MM.1S (cell line): ENCODE results near the gene RRP12.

Experiments used
- DNase-seq: peaks from one replicate; pipeline ENCODE4 v3.0.0-alpha.2; 2015
- H2AFZ ChIP-seq: fragments of 300-600 bp; sonication (generic); 2 replicates; pipeline ENCODE4 v1.6.0; 2016; ENCODE audit warnings: antibody characterized with exemption, low read length
- H3F3A ChIP-seq: fragments of 300-600 bp; sonication (generic); 2 replicates; pipeline ENCODE4 v1.6.1; 2016; ENCODE audit warnings: mild to moderate bottlenecking, antibody characterized with exemption, low read length, moderate library complexity, mixed read lengths; ENCODE audit not compliant: insufficient read depth
- H3K27ac ChIP-seq: fragments of 300-600 bp; sonication (generic); 2 replicates; pipeline ENCODE4 v1.5.1; 2016; ENCODE audit warnings: mild to moderate bottlenecking, low read length
- H3K27me3 ChIP-seq: fragments of 300-600 bp; sonication (generic); replicated peaks from 2 replicates; pipeline ENCODE4 v1.6.0; 2016; ENCODE audit warnings: low read length; ENCODE audit not compliant: insufficient read depth
- H3K36me3 ChIP-seq: fragments of 300-600 bp; sonication (generic); replicated peaks from 2 replicates; pipeline ENCODE4 v1.6.1; 2016; ENCODE audit warnings: mild to moderate bottlenecking, low read length, mixed read lengths; ENCODE audit not compliant: insufficient read depth
- H3K4me1 ChIP-seq: fragments of 300-600 bp; sonication (generic); 2 replicates; pipeline ENCODE4 v1.6.1; 2016; ENCODE audit warnings: low read length, mixed read lengths
- H3K4me2 ChIP-seq: fragments of 300-600 bp; sonication (generic); 2 replicates; pipeline ENCODE4 v1.6.0; 2016; ENCODE audit warnings: low read depth, low read length
- H3K4me3 ChIP-seq: fragments of 300-600 bp; sonication (generic); 2 replicates; pipeline ENCODE4 v1.5.1; 2016; ENCODE audit warnings: low read length, mixed read lengths
- H3K79me2 ChIP-seq: fragments of 300-600 bp; sonication (generic); 2 replicates; pipeline ENCODE4 v1.6.1; 2016; ENCODE audit warnings: mixed run types, low read length, mixed read lengths
- H3K9ac ChIP-seq: fragments of 300-600 bp; sonication (generic); 2 replicates; pipeline ENCODE4 v1.6.1; 2016; ENCODE audit warnings: low read length, mixed read lengths
- H3K9me2 ChIP-seq: fragments of 300-600 bp; sonication (generic); replicated peaks from 2 replicates; pipeline ENCODE4 v1.6.1; 2016; ENCODE audit warnings: mild to moderate bottlenecking, low read length, mixed read lengths; ENCODE audit not compliant: insufficient read depth
- H3K9me3 ChIP-seq: fragments of 300-600 bp; sonication (generic); replicated peaks from 2 replicates; pipeline ENCODE4 v1.6.1; 2016; ENCODE audit warnings: mild to moderate bottlenecking, low read length, mixed read lengths; ENCODE audit not compliant: insufficient read depth
- H4K20me1 ChIP-seq: fragments of 300-600 bp; sonication (generic); 2 replicates; pipeline ENCODE4 v1.6.1; 2016; ENCODE audit warnings: mild to moderate bottlenecking, low read length, moderate library complexity, mixed read lengths; ENCODE audit not compliant: insufficient read depth
- EZH2 ChIP-seq: fragments of 300-600 bp; sonication (generic); optimal IDR thresholded peaks from 2 replicates; pipeline ENCODE3; 2017; ENCODE audit warnings: low read depth, mild to moderate bottlenecking, antibody characterized with exemption, low read length, mixed read lengths
- EZH2phosphoT487 ChIP-seq: fragments of 300-600 bp; sonication (generic); IDR thresholded peaks from 2 replicates; pipeline ENCODE4 v1.6.1; 2018; ENCODE audit warnings: antibody characterized with exemption, low read length
- TF ChIP-seq, protein P1 (sequence below): fragments of 300-600 bp; sonication (generic); IDR thresholded peaks from 2 replicates; pipeline ENCODE4 v1.5.1; 2016; ENCODE audit warnings: antibody characterized with exemption, low read length, mixed read lengths

RRP12 gene

DNA sequence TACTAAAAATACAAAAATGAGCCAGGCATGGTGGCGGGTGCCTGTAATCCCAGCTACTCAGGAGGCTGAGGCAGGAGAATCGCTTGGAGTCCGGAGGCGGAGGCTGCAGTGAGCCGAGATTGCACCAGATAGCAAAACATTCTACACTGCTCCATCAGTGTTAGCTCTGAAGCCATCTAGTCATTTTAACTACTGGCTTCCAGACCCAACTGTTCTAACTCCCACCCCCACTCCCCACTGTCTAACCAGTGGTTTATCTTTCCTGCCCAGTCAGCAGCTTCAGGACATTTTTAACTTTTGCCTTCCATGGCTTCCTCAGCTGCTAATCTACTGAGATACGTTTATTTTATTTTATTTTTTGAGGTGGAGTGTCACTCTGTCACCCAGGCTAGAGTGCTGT lies 88.2 kb downstream of the RRP12 start:
- Histone ChIP-seq H3K9ac (no peak overlapping the region), H3K36me3 (no peaks in the 10 kb centered on the region), H4K20me1 (no peaks in the 10 kb centered on the region), H2AFZ (no peak overlapping the region), H3K4me3 (no peak overlapping the region), H3K79me2 (no peaks in the 10 kb centered on the region), H3K4me1 (no peaks in the 10 kb centered on the region), H3K27ac (no peak overlapping the region), H3K4me2 (no peak overlapping the region), H3K9me2 (no peaks in the 10 kb centered on the region), H3F3A (no peaks in the 10 kb centered on the region), H3K27me3 (no peaks in the 10 kb centered on the region), H3K9me3 (no peaks in the 10 kb centered on the region)
- DNase-seq, result no peak
- TF ChIP-seq EZH2phosphoT487 (no peak), EZH2 (no peak)
- TF ChIP-seq, protein P1, sequence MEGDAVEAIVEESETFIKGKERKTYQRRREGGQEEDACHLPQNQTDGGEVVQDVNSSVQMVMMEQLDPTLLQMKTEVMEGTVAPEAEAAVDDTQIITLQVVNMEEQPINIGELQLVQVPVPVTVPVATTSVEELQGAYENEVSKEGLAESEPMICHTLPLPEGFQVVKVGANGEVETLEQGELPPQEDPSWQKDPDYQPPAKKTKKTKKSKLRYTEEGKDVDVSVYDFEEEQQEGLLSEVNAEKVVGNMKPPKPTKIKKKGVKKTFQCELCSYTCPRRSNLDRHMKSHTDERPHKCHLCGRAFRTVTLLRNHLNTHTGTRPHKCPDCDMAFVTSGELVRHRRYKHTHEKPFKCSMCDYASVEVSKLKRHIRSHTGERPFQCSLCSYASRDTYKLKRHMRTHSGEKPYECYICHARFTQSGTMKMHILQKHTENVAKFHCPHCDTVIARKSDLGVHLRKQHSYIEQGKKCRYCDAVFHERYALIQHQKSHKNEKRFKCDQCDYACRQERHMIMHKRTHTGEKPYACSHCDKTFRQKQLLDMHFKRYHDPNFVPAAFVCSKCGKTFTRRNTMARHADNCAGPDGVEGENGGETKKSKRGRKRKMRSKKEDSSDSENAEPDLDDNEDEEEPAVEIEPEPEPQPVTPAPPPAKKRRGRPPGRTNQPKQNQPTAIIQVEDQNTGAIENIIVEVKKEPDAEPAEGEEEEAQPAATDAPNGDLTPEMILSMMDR, result no peak

DNA sequence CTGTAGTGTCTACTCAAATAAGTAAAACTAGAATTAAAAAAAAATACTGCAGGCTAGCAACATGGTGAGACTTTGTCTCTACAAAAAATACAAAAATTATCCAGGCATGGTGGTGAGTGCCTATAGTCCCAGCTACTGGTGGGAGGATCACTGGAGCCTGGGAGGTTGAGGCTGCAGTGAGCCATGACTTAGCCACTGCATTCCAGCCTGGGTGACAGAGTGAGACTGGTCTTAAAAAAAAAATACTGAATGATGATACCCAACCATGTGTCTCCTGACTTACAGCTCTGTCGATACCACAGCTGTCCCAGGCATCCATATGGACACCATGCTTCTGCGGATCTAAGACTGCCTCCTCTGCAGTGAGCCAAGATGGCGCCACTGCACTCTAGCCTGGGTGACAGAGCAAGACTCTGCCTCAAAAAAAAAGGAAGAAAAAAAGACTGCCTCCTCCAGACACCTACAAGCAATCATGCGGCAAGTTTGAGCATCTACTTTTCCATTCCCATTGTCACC lies 90.0 kb downstream of the RRP12 start:
- no peak overlapping the region for H3K4me3 ChIP-seq
- no peaks in the 10 kb centered on the region for H3K9me2 ChIP-seq
- H3F3A ChIP-seq, result no peaks in the 10 kb centered on the region
- TF ChIP-seq EZH2phosphoT487 (no peak), EZH2 (no peak)
- TF ChIP-seq, protein P1, result no peak
- no peak for DNase-seq
- no peaks in the 10 kb centered on the region for H4K20me1 ChIP-seq
- no peak overlapping the region for H3K27ac ChIP-seq
- H3K36me3 ChIP-seq, result no peaks in the 10 kb centered on the region
- H2AFZ ChIP-seq, result no peak overlapping the region
- H3K4me1 ChIP-seq, result no peaks in the 10 kb centered on the region
- H3K9me3 ChIP-seq, result no peaks in the 10 kb centered on the region
- H3K79me2 ChIP-seq, result no peaks in the 10 kb centered on the region
- H3K9ac ChIP-seq, result no peak overlapping the region
- H3K27me3 ChIP-seq, result no peaks in the 10 kb centered on the region
- H3K4me2 ChIP-seq, result no peak overlapping the region

DNA sequence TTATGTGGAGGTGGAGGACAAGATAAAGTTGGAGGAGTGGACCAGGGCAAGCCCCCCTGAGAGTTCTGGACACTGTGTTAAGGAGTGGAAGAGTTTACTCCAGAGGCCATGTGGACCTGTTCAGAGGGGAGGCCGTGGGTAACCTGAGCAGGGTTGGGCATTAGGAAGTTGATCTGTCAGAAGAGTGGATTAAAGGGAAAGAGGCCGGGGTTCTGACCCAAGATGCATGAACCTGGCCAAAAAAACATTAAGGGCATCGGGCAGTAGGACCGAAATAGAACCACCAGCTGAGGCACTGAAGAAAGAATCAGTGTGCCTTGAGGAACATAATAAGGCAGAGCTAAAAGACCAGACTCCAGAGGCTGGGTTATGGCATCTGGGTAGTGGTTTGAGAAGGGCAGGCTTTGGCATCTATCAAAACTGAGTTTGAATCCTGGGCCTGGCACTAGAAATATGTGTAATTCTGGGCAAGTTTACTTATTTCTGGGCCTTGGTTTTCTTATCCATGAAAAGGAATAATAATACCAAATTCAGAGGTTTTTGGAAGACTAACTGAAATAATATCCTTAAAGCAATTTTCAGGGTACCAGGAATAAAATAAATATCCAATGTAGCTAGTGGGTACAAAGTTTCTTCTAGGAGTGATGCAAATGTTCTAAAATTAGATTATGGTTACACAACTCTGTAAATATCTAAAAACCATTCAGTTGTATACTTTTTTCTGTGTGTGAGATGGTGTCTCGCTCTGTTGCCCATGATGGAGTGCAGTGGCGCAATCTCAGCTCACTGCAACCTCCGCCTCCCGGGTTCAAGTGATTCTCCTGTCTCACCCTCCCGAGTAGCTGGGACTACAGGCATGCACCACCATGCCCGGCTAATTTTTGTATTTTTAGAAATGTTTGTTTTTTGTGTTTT lies 93.0 kb downstream of the RRP12 start:
- Histone ChIP-seq H3K9me2 (no peaks in the 10 kb centered on the region), H3K4me3 (no peak overlapping the region), H3K9me3 (no peaks in the 10 kb centered on the region), H3K36me3 (no peaks in the 10 kb centered on the region), H3K4me2 (no peak overlapping the region), H3K4me1 (no peaks in the 10 kb centered on the region), H3K79me2 (no peaks in the 10 kb centered on the region), H3K27me3 (no peaks in the 10 kb centered on the region), H2AFZ (no peak overlapping the region), H3F3A (no peaks in the 10 kb centered on the region), H3K27ac (no peak overlapping the region), H4K20me1 (no peaks in the 10 kb centered on the region), H3K9ac (no peak overlapping the region)
- TF ChIP-seq EZH2phosphoT487, result no peak
- no peak for DNase-seq

DNA sequence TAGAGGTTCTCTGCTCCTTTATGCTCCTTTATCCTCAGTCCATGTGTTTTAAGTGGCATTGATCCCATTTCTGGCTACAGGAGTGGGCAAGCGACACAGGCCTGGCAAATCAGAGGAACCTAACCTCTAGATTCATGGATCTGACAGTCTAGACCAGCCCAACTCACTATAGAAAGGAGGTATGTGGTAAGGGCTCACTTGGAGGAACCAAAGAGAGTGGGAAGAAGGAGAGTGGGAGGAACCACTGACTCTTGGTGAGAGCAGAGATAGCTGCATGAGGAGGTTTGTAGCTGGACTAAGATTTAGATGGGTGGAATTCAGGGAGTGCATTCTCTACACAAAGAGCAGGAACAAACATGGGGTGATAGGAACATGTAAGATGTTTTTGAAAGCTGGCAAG lies 93.7 kb downstream of the RRP12 start:
- DNase-seq, result no peak
- no peak overlapping the region for H3K4me3 ChIP-seq
- H3F3A ChIP-seq, result no peaks in the 10 kb centered on the region
- H3K9me2 ChIP-seq, result no peaks in the 10 kb centered on the region
- H3K27ac ChIP-seq, result no peak overlapping the region
- no peak overlapping the region for H3K9ac ChIP-seq
- TF ChIP-seq EZH2 (no peak), EZH2phosphoT487 (no peak)
- TF ChIP-seq, protein P1, result no peak
- no peaks in the 10 kb centered on the region for H3K79me2 ChIP-seq
- H3K9me3 ChIP-seq, result no peaks in the 10 kb centered on the region
- no peaks in the 10 kb centered on the region for H4K20me1 ChIP-seq
- H2AFZ ChIP-seq, result no peak overlapping the region
- no peaks in the 10 kb centered on the region for H3K27me3 ChIP-seq
- no peaks in the 10 kb centered on the region for H3K36me3 ChIP-seq
- no peaks in the 10 kb centered on the region for H3K4me1 ChIP-seq
- no peak overlapping the region for H3K4me2 ChIP-seq
